Ovary (tissue), 9 donors: ENCODE results near the gene FBN1. TPM values are rescaled to one million over a fixed set of nuclear protein-coding genes. Genes with fewer than 3 reads are reported as not detected.

Experiments used
- DNase-seq, 5 donors: peaks; one replicate each; pipeline ENCODE4 v3.0.0-alpha.2; 2019 to 2020
- H3K27ac ChIP-seq, 2 donors: fragments of 200-600 bp; one replicate each; pipeline versions ENCODE4 v1.5.1 to v1.8.0; 2019 to 2022
- H3K27me3 ChIP-seq: fragments of 200-600 bp; one replicate; pipeline ENCODE4 v1.8.0; 2022
- H3K36me3 ChIP-seq: fragments of 200-600 bp; sonication (generic); one replicate; pipeline ENCODE4 v1.5.1; 2019
- H3K4me1 ChIP-seq: one replicate; pipeline ENCODE4 v1.8.1; 2013; ENCODE audit warnings: mild to moderate bottlenecking, moderate library complexity; ENCODE audit not compliant: insufficient read depth
- H3K4me3 ChIP-seq: fragments of 200-600 bp; sonication (generic); one replicate; pipeline ENCODE4 v1.5.1; 2017
- H3K9me3 ChIP-seq, 2 donors: fragments of 200-600 bp in 1 of 2; sonication (generic) in 1 of 2; one replicate each; pipeline versions ENCODE4 v1.5.1 to v1.8.1; 2013 to 2019; ENCODE audit warnings: mild to moderate bottlenecking in 1 of 2, moderate library complexity in 1 of 2
- EP300 ChIP-seq: sonication (generic); formaldehyde crosslinking; IDR thresholded peaks from one replicate; pipeline ENCODE4 v1.6.1; 2017; ENCODE audit warnings: antibody characterized with exemption
- POLR2A ChIP-seq: fragments of 450-650 bp; IDR thresholded peaks from one replicate; pipeline ENCODE4 v1.6.1; 2017; ENCODE audit warnings: antibody characterized with exemption, mild to moderate bottlenecking, moderate library complexity
- WGBS, 3 donors: extraction: QIAGEN DNeasy Blood & Tissue Kit in 1 of 3; methylation state at CpG; one replicate each; pipeline versions ENCODE4 v1.1.5 to v1.1.7; 2013 to 2017; 5-methylcytosine and 5-hydroxymethylcytosine counted together
- intact Hi-C, 4 donors: fragments of 100-400 bp; cut with DNase I; formaldehyde crosslinking; loops; one replicate each; pipeline versions ENCODE4 v1.11.0 to v1.15.1; 2022 to 2023
- polyA plus RNA-seq, 2 donors: library from polyadenylated mRNA; stranded (reverse); fragments of 200-250 nt in 1 of 2; fragments of 350-450 nt in 1 of 2; fragmentation: Illumina TruSeq in 1 of 2; extraction: RNeasy Lipid Tissue Mini Kit (QIAGEN cat#74804) in 1 of 2; gene quantifications; one replicate each; pipeline ENCODE4 v1.2.3, GENCODE V29; 2013 to 2014
- total RNA-seq, 7 donors: library from RNA; depleted of rRNA in 2 of 7; stranded (reverse); fragments of >200 nt in 2 of 7; fragmentation: NEBNext Ultra II Directional in 3 of 7; extraction: Animal tissue kit (Norgen Biotek cat#: 25700) in 3 of 7; gene quantifications; one replicate each; pipeline versions ENCODE4 v1.1.0 to v1.2.4, GENCODE V29; 2016 to 2023
- TF ChIP-seq, protein P1 (sequence below), 3 donors: fragments of 450-650 bp in 2 of 3; fragments of 200-600 bp in 1 of 3; IDR thresholded peaks; one replicate each; pipeline versions ENCODE4 v1.5.1 to v1.8.0; 2016 to 2022; ENCODE audit warnings: antibody characterized with exemption in 3 of 3, mild to moderate bottlenecking in 1 of 3
- donor health status: DM: no; HTN: no; CAD: no; lungs with moderate emphysema.
- donor health status: DM: no; HTN: no; CAD: no.
- donor health status: Bipolar disorder and iron deficiency.
- donor health status: DM: yes; HTN: yes; CAD: no.
- donor health status: DM: no; HTN: no; CAD: no.
- donor health status: DM: yes; HTN: yes; CAD: no.

The FBN1 gene
- total and polyA plus RNA-seq, 9 donors = 62.5 to 159 (median 97.4) TPM

DNA sequence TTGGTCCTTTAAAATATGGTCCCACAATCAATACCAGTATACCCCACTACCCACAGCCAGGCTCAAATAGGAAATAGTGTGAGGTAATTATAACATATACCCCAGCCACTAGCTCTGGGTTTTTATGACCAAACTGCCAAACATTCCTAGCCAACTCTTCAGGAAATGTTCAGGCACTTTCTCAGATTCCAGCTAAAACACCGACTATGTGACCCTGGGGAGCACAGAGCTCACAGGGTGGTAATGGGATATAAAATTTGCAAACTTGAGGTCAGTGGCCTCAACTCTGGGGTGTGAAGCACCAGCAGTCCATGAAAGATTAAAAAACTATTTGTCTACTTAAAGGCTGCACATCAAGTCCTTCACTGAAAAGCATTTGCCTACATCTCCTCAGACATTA is 12.9 kb downstream of the FBN1 start:
- intact Hi-C loops = no loop called here
- H3K9me3 ChIP-seq = no peaks in the 10 kb centered on the region
- no peak overlapping the region for H3K4me3 ChIP-seq
- H3K4me1 ChIP-seq = peaks cover 14% of the 10 kb centered on the region
- TF ChIP-seq POLR2A = no peak
- TF ChIP-seq, protein P1, sequence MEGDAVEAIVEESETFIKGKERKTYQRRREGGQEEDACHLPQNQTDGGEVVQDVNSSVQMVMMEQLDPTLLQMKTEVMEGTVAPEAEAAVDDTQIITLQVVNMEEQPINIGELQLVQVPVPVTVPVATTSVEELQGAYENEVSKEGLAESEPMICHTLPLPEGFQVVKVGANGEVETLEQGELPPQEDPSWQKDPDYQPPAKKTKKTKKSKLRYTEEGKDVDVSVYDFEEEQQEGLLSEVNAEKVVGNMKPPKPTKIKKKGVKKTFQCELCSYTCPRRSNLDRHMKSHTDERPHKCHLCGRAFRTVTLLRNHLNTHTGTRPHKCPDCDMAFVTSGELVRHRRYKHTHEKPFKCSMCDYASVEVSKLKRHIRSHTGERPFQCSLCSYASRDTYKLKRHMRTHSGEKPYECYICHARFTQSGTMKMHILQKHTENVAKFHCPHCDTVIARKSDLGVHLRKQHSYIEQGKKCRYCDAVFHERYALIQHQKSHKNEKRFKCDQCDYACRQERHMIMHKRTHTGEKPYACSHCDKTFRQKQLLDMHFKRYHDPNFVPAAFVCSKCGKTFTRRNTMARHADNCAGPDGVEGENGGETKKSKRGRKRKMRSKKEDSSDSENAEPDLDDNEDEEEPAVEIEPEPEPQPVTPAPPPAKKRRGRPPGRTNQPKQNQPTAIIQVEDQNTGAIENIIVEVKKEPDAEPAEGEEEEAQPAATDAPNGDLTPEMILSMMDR (IDR thresholded peaks at IDR 0.05) = no peak
- no peak for TF ChIP-seq EP300
- no peak overlapping the region for H3K27ac ChIP-seq
- H3K36me3 ChIP-seq = no peaks in the 10 kb centered on the region
- no peak for DNase-seq
- 13 to 22% (median 17%) methylated on average over 1 of the region's 1 CpG for WGBS, 3 donors
- no peaks in the 10 kb centered on the region for H3K27me3 ChIP-seq

DNA sequence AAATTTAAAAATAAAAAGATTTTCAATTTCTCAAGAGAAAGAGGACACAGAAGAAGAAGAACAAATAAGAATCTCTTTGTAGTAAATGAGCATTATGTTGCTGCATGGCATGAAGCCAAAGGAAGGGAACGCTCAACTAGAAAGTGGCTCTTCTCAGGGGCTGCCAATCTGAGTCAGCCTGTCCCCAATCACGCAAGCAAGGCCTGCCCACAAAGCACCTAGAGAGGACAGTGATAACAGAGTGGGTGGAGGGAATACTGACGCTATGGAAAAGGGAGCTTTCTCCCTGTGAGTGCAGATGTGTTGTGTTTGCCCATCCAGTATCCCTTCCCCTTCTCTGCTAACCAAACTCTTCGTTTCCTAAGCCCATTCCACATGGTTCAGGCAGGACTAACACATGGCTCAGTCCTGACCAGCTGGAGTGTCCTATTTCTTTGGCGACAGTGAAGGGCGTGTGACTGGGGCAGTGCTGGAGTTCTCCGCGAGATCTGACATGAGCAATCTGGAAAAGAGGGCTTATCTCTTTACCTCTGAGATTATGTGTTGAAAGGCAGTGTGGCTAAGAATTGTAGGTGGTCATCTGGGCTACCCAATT is 14.2 kb downstream of the FBN1 start:
- intact Hi-C loops = no loop called here
- no peak for TF ChIP-seq EP300
- TF ChIP-seq, protein P1 (IDR thresholded peaks at IDR 0.05) = no peak
- no peak for TF ChIP-seq POLR2A
- 79 to 91% (median 90%) methylated on average over 8 of the region's 8 CpGs for WGBS, 3 donors
- H3K27me3 ChIP-seq = no peaks in the 10 kb centered on the region
- no peak overlapping the region for H3K4me3 ChIP-seq
- no peaks in the 10 kb centered on the region for H3K36me3 ChIP-seq
- H3K9me3 ChIP-seq = no peaks in the 10 kb centered on the region
- DNase-seq = no peak
- H3K4me1 ChIP-seq = peaks cover 15% of the 10 kb centered on the region
- no peak overlapping the region for H3K27ac ChIP-seq

DNA sequence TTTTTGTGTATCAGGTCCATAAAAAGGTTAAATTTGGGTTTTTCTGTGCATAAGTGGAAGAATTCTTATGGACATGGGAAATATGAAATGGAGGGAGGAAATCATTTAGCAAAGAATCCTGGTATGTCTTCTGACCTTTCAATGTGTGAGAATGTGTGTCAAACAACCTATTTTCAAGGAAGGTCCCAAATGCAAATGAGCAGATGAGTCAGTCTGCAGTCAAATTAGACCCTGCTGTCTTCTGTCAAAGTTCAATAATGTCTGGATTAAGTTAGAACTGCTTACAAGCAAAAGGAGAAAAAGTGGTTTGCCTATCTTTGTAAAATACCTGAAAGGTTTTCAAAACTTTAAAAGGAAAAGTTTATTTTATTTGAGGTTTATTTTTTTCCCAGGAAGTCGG is 15.3 kb downstream of the FBN1 start:
- Histone ChIP-seq H3K27me3 (no peaks in the 10 kb centered on the region), H3K27ac (no peak overlapping the region), H3K36me3 (no peaks in the 10 kb centered on the region), H3K4me3 (no peak overlapping the region), H3K9me3 (no peaks in the 10 kb centered on the region), H3K4me1 (peaks cover 15% of the 10 kb centered on the region)
- 48 to 67% (median 64%) methylated on average over 1 of the region's 1 CpG for whole genome bisulfite sequencing, 3 donors
- TF ChIP-seq POLR2A = no peak
- TF ChIP-seq EP300 = no peak
- TF ChIP-seq, protein P1 (IDR thresholded peaks at IDR 0.05) = no peak
- intact Hi-C loops = no loop called here
- no peak for DNase-seq

DNA sequence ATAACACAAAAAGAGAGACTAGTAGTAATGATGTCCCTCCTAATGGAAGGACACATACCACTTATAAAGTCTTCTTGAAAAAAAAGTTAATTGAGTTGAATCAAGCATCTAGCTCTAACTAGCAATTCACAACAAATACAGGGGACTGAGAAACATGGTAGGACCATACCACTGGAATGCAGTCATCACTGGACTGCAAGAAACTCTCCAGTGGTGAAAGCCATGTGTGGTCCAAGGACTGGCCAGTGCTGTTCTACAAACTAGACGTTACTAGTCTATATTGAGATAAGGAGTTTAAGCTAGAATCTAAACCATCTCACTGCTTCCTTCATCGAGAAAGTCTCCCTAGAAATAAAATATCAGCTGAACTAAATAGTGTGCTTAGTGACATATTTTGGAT is 16.7 kb downstream of the FBN1 start:
- no peaks in the 10 kb centered on the region for H3K36me3 ChIP-seq
- H3K9me3 ChIP-seq = no peaks in the 10 kb centered on the region
- TF ChIP-seq POLR2A (no peak), EP300 (no peak)
- TF ChIP-seq, protein P1 (IDR thresholded peaks at IDR 0.05) = no peak
- DNase-seq = no peak
- no peak overlapping the region for H3K4me3 ChIP-seq
- WGBS, 3 donors = 49 to 64% (median 60%) methylated on average over 2 of the region's 2 CpGs
- no peak overlapping the region for H3K27ac ChIP-seq
- peaks cover 19% of the 10 kb centered on the region for H3K4me1 ChIP-seq
- intact Hi-C loops = no loop called here
- no peaks in the 10 kb centered on the region for H3K27me3 ChIP-seq
